K562 (cell line): Measurements from ENCODE around the gene HTR3E. TPM values are rescaled to one million over a fixed set of nuclear protein-coding genes. Genes with fewer than 3 reads are reported as not detected.
A peak's percentile ranks its signal among the peaks of the same experiment; 100 is the strongest.

Experiments
- CHD1 ChIP-seq: fragments of 200-600 bp; sonication (generic); IDR thresholded peaks from one replicate; pipeline ENCODE4 v1.6.1; 2012; ENCODE audit warnings: mild to moderate bottlenecking, moderate library complexity, low read length, inconsistent platforms
- CSDE1 ChIP-seq, 2 experiments: fragments of 450-650 bp; IDR thresholded peaks; 2 replicates each; pipeline ENCODE4 v1.6.1; 2016; ENCODE audit warnings: mild to moderate bottlenecking in 1 of 2
- DPF2 ChIP-seq: fragments of 450-650 bp; IDR thresholded peaks from 2 replicates; pipeline ENCODE4 v1.6.1; 2016
- ELF1 ChIP-seq: fragments of 200-800 bp; sonication (Bioruptor generic); IDR thresholded peaks from 2 replicates; pipeline ENCODE4 v1.6.1; 2016; ENCODE audit warnings: missing genetic modification characterization, missing compliant biosample characterization
- FOS ChIP-seq: IDR thresholded peaks from 3 replicates; pipeline ENCODE4 v1.6.1; 2011; ENCODE audit not compliant: insufficient read length; ENCODE audit errors: extremely low read depth
- GATA2 ChIP-seq: sonication (generic); formaldehyde crosslinking; IDR thresholded peaks from 2 replicates; pipeline ENCODE4 v1.4.0; 2020; ENCODE audit warnings: mild to moderate bottlenecking, missing genetic modification reagents
- HIVEP1 ChIP-seq: fragments of 250-450 bp; sonication (Bioruptor Pico); IDR thresholded peaks from 2 replicates; pipeline ENCODE4 v1.4.0; 2020; ENCODE audit warnings: mild to moderate bottlenecking
- HMG20B ChIP-seq: fragments of 250-450 bp; sonication (Bioruptor Pico); IDR thresholded peaks from 2 replicates; pipeline ENCODE4 v1.5.0; 2021; ENCODE audit warnings: mild to moderate bottlenecking
- HNRNPH1 ChIP-seq: fragments of 200-400 bp; formaldehyde crosslinking; optimal IDR thresholded peaks from 2 replicates; pipeline ENCODE3; 2017; ENCODE audit warnings: low read depth, mild to moderate bottlenecking, low read length, moderate library complexity
- MEF2A ChIP-seq: IDR thresholded peaks from 2 replicates; pipeline ENCODE4 v1.6.1; 2011; ENCODE audit warnings: low read depth, mild to moderate bottlenecking, low read length, moderate library complexity; ENCODE audit not compliant: control insufficient read depth
- MYC ChIP-seq, 2 experiments: fragments of 250-450 bp in 1 of 2; sonication (Bioruptor Pico) in 1 of 2; IDR thresholded peaks; 2 replicates each; pipeline versions ENCODE4 v1.5.1 to v1.6.1; 2012 to 2021; ENCODE audit warnings: low read depth in 2 of 2, borderline replicate concordance in 1 of 2, improper control_type of control experiment in 1 of 2, low read length in 1 of 2, mild to moderate bottlenecking in 1 of 2, moderate library complexity in 1 of 2
- PPARD ChIP-seq: fragments of 250-450 bp; sonication (Bioruptor Pico); IDR thresholded peaks from 2 replicates; pipeline ENCODE4 v1.8.0; 2022; ENCODE audit warnings: inconsistent platforms, mild to moderate bottlenecking, moderate library complexity
- PRPF4 ChIP-seq: fragments of 200-400 bp; formaldehyde crosslinking; IDR thresholded peaks from one replicate; pipeline ENCODE4 v1.6.1; 2017; ENCODE audit warnings: low read length, low read depth, mild to moderate bottlenecking; ENCODE audit not compliant: insufficient read depth, poor library complexity, severe bottlenecking
- SIN3A ChIP-seq, 2 experiments: fragments of 150-350 bp in 1 of 2; IDR thresholded peaks; 2 replicates each; pipeline ENCODE4 v1.6.1; 2011 to 2016; ENCODE audit warnings: borderline replicate concordance in 2 of 2, low read depth in 2 of 2, low read length in 2 of 2, mild to moderate bottlenecking in 2 of 2, moderate library complexity in 2 of 2; ENCODE audit not compliant: control insufficient read depth in 1 of 2
- SMARCE1 ChIP-seq: fragments of 450-650 bp; IDR thresholded peaks from 2 replicates; pipeline ENCODE4 v1.7.1; 2016; ENCODE audit warnings: mild to moderate bottlenecking
- SNIP1 ChIP-seq: fragments of 450-650 bp; IDR thresholded peaks from 2 replicates; pipeline ENCODE4 v1.7.1; 2017; ENCODE audit warnings: low read depth, mild to moderate bottlenecking
- TAF1 ChIP-seq: IDR thresholded peaks from 2 replicates; pipeline ENCODE4 v1.6.1; 2011; ENCODE audit warnings: mild to moderate bottlenecking, low read length, moderate library complexity; ENCODE audit not compliant: insufficient read depth, control insufficient read depth, severe bottlenecking; ENCODE audit errors: extremely low read depth
- ZNF197 ChIP-seq: fragments of 200-800 bp; sonication (Bioruptor generic); IDR thresholded peaks from 2 replicates; pipeline ENCODE4 v1.6.1; 2016; ENCODE audit warnings: low read depth, missing genetic modification characterization, missing compliant biosample characterization
- ZNF41 ChIP-seq: fragments of 250-450 bp; sonication (Bioruptor Pico); conservative IDR thresholded peaks from 2 replicates; pipeline ENCODE4 v1.4.0; 2020; ENCODE audit warnings: mild to moderate bottlenecking
- polyA plus RNA-seq, 8 experiments: library from polyadenylated mRNA; depleted of rRNA in 4 of 8; stranded (reverse) in 5 of 8; unstranded in 3 of 8; fragments of >200 nt; fragmentation: Nextera tagmentation in 2 of 8; fragmentation: Illumina TruSeq in 1 of 8; extraction: Ambion mirVana in 2 of 8; extraction: Trizol in 1 of 8; gene quantifications; 2 replicates each; pipeline versions ENCODE4 v1.2.1 to v1.2.3, GENCODE V29; 2011 to 2014; ENCODE audit warnings: inconsistent platforms in 1 of 8, missing spikeins in 1 of 8
- total RNA-seq, 7 experiments: library from RNA; depleted of rRNA in 6 of 7; stranded (reverse); fragments of >200 nt in 6 of 7; fragmentation: Illumina TruSeq in 2 of 7; extraction: Trizol in 2 of 7; gene quantifications; 2 replicates each; pipeline versions ENCODE4 v1.2.1 to v1.2.3, GENCODE V29; 2011 to 2021; ENCODE audit warnings: low replicate concordance in 1 of 7
- TF ChIP-seq, protein P1 (sequence below), 2 experiments: fragments of 450-650 bp; IDR thresholded peaks; 2 replicates each; pipeline ENCODE4 v1.6.1; 2018; ENCODE audit warnings: mild to moderate bottlenecking in 2 of 2, low read depth in 1 of 2; ENCODE audit not compliant: partially characterized antibody in 2 of 2
- TF ChIP-seq, protein P2 (sequence below): fragments of 250-450 bp; sonication (Bioruptor Pico); IDR thresholded peaks from 2 replicates; pipeline ENCODE4 v1.4.0; 2020; ENCODE audit warnings: mild to moderate bottlenecking
- TF ChIP-seq, protein P3 (sequence below): IDR thresholded peaks from 2 replicates; pipeline ENCODE4 v1.6.1; 2016; ENCODE audit warnings: missing genetic modification characterization, missing compliant biosample characterization

HTR3E gene
- total and polyA plus RNA-seq, 9 of the 15 experiments (the other 6 are each of a cell fraction or from before 2014, with no cell fraction given) = not detected

DNA sequence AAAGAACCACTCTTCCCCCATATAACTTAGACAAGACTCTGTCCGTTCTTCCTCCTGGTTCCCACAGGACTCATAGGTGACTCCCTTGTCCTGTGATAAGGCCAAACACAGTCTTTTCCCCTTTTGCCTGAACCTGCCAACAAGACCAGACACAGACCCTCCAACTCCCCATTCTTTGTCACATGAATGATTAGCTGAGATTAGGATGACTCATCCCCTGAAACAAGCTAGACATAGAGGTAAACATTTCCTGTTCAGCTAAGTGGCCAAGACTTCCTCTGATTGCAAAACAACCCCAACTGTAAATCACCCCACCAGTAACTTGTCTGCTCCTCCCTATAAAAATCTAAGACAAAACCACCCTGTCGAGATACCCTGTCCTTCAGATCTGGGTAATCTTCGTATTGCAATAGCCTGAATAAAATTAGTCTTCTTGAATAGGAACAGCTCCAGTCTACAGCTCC is 11.4 kb upstream of the HTR3E start (continued):
- TF ChIP-seq, protein P1, sequence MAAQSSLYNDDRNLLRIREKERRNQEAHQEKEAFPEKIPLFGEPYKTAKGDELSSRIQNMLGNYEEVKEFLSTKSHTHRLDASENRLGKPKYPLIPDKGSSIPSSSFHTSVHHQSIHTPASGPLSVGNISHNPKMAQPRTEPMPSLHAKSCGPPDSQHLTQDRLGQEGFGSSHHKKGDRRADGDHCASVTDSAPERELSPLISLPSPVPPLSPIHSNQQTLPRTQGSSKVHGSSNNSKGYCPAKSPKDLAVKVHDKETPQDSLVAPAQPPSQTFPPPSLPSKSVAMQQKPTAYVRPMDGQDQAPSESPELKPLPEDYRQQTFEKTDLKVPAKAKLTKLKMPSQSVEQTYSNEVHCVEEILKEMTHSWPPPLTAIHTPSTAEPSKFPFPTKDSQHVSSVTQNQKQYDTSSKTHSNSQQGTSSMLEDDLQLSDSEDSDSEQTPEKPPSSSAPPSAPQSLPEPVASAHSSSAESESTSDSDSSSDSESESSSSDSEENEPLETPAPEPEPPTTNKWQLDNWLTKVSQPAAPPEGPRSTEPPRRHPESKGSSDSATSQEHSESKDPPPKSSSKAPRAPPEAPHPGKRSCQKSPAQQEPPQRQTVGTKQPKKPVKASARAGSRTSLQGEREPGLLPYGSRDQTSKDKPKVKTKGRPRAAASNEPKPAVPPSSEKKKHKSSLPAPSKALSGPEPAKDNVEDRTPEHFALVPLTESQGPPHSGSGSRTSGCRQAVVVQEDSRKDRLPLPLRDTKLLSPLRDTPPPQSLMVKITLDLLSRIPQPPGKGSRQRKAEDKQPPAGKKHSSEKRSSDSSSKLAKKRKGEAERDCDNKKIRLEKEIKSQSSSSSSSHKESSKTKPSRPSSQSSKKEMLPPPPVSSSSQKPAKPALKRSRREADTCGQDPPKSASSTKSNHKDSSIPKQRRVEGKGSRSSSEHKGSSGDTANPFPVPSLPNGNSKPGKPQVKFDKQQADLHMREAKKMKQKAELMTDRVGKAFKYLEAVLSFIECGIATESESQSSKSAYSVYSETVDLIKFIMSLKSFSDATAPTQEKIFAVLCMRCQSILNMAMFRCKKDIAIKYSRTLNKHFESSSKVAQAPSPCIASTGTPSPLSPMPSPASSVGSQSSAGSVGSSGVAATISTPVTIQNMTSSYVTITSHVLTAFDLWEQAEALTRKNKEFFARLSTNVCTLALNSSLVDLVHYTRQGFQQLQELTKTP (IDR thresholded peaks at IDR 0.05; ENCODE audit: low read depth in 1 of 2, partially characterized antibody in 2 of 2) = no peak
- TF ChIP-seq HNRNPH1 (no peak), MYC (IDR thresholded peaks at IDR 0.05; ENCODE audit: low read depth, low read length) (no peak), MYC (CRISPR knock-in tag; IDR thresholded peaks at IDR 0.05; ENCODE audit: borderline replicate concordance, low read depth) (no peak), SIN3A (IDR thresholded peaks at IDR 0.05; ENCODE audit: borderline replicate concordance in 2 of 2, control insufficient read depth in 1 of 2, low read depth in 2 of 2, low read length in 2 of 2) (no peak), TAF1 (no peak), FOS (peak; percentile 70), DPF2 (peak; percentile 82), MEF2A (no peak), ZNF41 (CRISPR knock-in tag) (no peak), SNIP1 (no peak), GATA2 (CRISPR knock-in tag) (no peak), HIVEP1 (CRISPR knock-in tag) (no peak), ELF1 (tag) (peak; percentile 46; the same call in 1 of the 2 replicates), PRPF4 (no peak), PPARD (CRISPR knock-in tag) (no peak), CHD1 (no peak), HMG20B (CRISPR knock-in tag) (no peak), SMARCE1 (peak; percentile 93), ZNF197 (CRISPR knock-in tag) (no peak), CSDE1 (IDR thresholded peaks at IDR 0.05) (no peak)
- TF ChIP-seq, protein P2, sequence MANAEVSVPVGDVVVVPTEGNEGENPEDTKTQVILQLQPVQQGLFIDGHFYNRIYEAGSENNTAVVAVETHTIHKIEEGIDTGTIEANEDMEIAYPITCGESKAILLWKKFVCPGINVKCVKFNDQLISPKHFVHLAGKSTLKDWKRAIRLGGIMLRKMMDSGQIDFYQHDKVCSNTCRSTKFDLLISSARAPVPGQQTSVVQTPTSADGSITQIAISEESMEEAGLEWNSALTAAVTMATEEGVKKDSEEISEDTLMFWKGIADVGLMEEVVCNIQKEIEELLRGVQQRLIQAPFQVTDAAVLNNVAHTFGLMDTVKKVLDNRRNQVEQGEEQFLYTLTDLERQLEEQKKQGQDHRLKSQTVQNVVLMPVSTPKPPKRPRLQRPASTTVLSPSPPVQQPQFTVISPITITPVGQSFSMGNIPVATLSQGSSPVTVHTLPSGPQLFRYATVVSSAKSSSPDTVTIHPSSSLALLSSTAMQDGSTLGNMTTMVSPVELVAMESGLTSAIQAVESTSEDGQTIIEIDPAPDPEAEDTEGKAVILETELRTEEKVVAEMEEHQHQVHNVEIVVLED = no peak
- TF ChIP-seq, protein P3, sequence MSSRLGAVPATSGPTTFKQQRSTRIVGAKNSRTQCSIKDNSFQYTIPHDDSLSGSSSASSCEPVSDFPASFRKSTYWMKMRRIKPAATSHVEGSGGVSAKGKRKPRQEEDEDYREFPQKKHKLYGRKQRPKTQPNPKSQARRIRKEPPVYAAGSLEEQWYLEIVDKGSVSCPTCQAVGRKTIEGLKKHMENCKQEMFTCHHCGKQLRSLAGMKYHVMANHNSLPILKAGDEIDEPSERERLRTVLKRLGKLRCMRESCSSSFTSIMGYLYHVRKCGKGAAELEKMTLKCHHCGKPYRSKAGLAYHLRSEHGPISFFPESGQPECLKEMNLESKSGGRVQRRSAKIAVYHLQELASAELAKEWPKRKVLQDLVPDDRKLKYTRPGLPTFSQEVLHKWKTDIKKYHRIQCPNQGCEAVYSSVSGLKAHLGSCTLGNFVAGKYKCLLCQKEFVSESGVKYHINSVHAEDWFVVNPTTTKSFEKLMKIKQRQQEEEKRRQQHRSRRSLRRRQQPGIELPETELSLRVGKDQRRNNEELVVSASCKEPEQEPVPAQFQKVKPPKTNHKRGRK (tag) = no peak
